GM12878 (cell line): ENCODE results near the gene PITPNM3. TPM values are rescaled to one million over a fixed set of nuclear protein-coding genes. Genes with fewer than 3 reads are reported as not detected.
A peak's percentile ranks its signal among the peaks of the same experiment; 100 is the strongest.

Source experiments
- ATAC-seq: fragments of 200-7000 bp; cut with Tn5 transposase; 3 replicates; pipeline ENCODE4 v1.9.1; 2020; ENCODE audit warnings: mild to moderate bottlenecking, moderate library complexity
- BruUV-seq: library from RNA; stranded (reverse); fragments of 400-500 nt; replicated peaks from 2 replicates; lab custom pipeline; 2021; lab: Mats Ljungman, UMichigan
- CTCF ChIA-PET: fragments of 300-600 bp; sonication (Branson Sonifier 250); formaldehyde crosslinking; extraction: SDS; loops from one replicate; lab custom pipeline; 2021; ENCODE audit warnings: inconsistent platforms; lab: Yijun Ruan, JAX
- POLR2A ChIA-PET: fragments of 350-600 bp; formaldehyde crosslinking; extraction: SDS; loops from one replicate; lab custom pipeline; 2021; ENCODE audit warnings: inconsistent platforms; lab: Charles Lee
- RAD21 ChIA-PET: fragments of 300-600 bp; sonication (Branson Sonifier 250); formaldehyde crosslinking; loops from one replicate; lab custom pipeline; 2023; ENCODE audit warnings: antibody characterized with exemption; ENCODE audit not compliant: unreplicated experiment; lab: Charles Lee
- SMC1A ChIA-PET: fragments of 300-600 bp; sonication (Branson Sonifier 250); formaldehyde crosslinking; loops from one replicate; lab custom pipeline; 2023; ENCODE audit not compliant: unreplicated experiment, uncharacterized antibody; lab: Charles Lee
- DNase-seq: peaks from one replicate; pipeline ENCODE4 v3.0.0-alpha.2; 2011; ENCODE audit warnings: low read depth, low spot score
- FAIRE-seq: peaks from 3 replicates; lab custom pipeline; 2011; peaks lifted over from hg19 to GRCh38; lab: Jason Lieb, UNC
- H2AFZ ChIP-seq: 2 replicates; pipeline ENCODE4 v1.6.0; 2011; ENCODE audit warnings: low read depth, low read length, control low read depth; ENCODE audit not compliant: control insufficient read depth
- H3K27ac ChIP-seq: 2 replicates; pipeline ENCODE4 v1.5.1; 2011; ENCODE audit warnings: control low read depth; ENCODE audit not compliant: control insufficient read depth, insufficient read depth
- H3K27me3 ChIP-seq, 2 experiments: replicated peaks in 1 of 2; 2 replicates each; pipeline versions ENCODE4 v1.6.0 to v1.6.1; 2011; ENCODE audit warnings: low read length in 1 of 2; ENCODE audit not compliant: control insufficient read depth in 2 of 2, insufficient read depth in 2 of 2
- H3K36me3 ChIP-seq, 2 experiments: 2 replicates each; pipeline ENCODE4 v1.5.1; 2011; ENCODE audit warnings: low read length in 1 of 2; ENCODE audit not compliant: control insufficient read depth in 2 of 2, insufficient read depth in 2 of 2
- H3K4me1 ChIP-seq: 2 replicates; pipeline ENCODE4 v1.6.1; 2011; ENCODE audit warnings: mild to moderate bottlenecking, low read length, moderate library complexity, mixed read lengths; ENCODE audit not compliant: control insufficient read depth, insufficient read depth
- H3K4me2 ChIP-seq: 2 replicates; pipeline ENCODE4 v1.6.0; 2011; ENCODE audit warnings: control low read depth; ENCODE audit not compliant: control insufficient read depth, insufficient read depth
- H3K4me3 ChIP-seq: fragments of 200-600 bp; sonication (generic); 2 replicates; pipeline ENCODE4 v1.5.1; 2016
- H3K79me2 ChIP-seq: 2 replicates; pipeline ENCODE4 v1.6.0; 2011; ENCODE audit warnings: low read length; ENCODE audit not compliant: control insufficient read depth, insufficient read depth
- H3K9ac ChIP-seq: 2 replicates; pipeline ENCODE4 v1.8.0; 2011; ENCODE audit warnings: low read length, control low read depth, mixed read lengths; ENCODE audit not compliant: control insufficient read depth, insufficient read depth
- H3K9me3 ChIP-seq: replicated peaks from 3 replicates; pipeline ENCODE4 v1.5.1; 2011; ENCODE audit warnings: mild to moderate bottlenecking, low read length; ENCODE audit not compliant: control insufficient read depth, insufficient read depth
- H4K20me1 ChIP-seq: 2 replicates; pipeline ENCODE4 v1.6.0; 2011; ENCODE audit not compliant: control insufficient read depth, insufficient read depth
- CTCF ChIP-seq, 3 experiments: IDR thresholded peaks in 2 of 3; conservative IDR thresholded peaks in 1 of 3; 2 replicates each; pipeline ENCODE4 v1.5.1; 2011; ENCODE audit warnings: low read depth in 3 of 3, low read length in 3 of 3, mild to moderate bottlenecking in 3 of 3, control low read depth in 2 of 3, moderate library complexity in 2 of 3, inconsistent platforms in 1 of 3, mixed read lengths in 1 of 3; ENCODE audit not compliant: control insufficient read depth in 2 of 3, insufficient read depth in 1 of 3; ENCODE audit errors: extremely low read depth in 1 of 3
- FOXM1 ChIP-seq: IDR thresholded peaks from 2 replicates; pipeline ENCODE4 v1.6.1; 2012; ENCODE audit warnings: low read depth, mild to moderate bottlenecking, inconsistent platforms, low read length, moderate library complexity
- POLR2AphosphoS5 ChIP-seq: IDR thresholded peaks from 2 replicates; pipeline ENCODE4 v1.6.1; 2011; ENCODE audit warnings: mild to moderate bottlenecking, low read length, inconsistent platforms
- ZNF24 ChIP-seq: fragments of 450-650 bp; IDR thresholded peaks from 2 replicates; pipeline ENCODE4 v1.6.1; 2017; ENCODE audit warnings: antibody characterized with exemption, mild to moderate bottlenecking
- WGBS: methylation state at CpG from one replicate; pipeline ENCODE4 v1.1.6; 2016; ENCODE audit warnings: low lambda C conversion rate; ENCODE audit not compliant: insufficient replicate concordance, insufficient coverage; ENCODE audit errors: missing lambda C conversion rate; 5-methylcytosine and 5-hydroxymethylcytosine counted together
- in situ Hi-C: fragments of 300-500 bp; cut with MboI; formaldehyde crosslinking; loops from 9 replicates; pipeline ENCODE4 v1.14.3; 2018; ENCODE audit warnings: mixed read lengths
- intact Hi-C: fragments of 100-400 bp; cut with micrococcal nuclease; formaldehyde crosslinking; loops from one replicate; pipeline ENCODE4 v1.14.2; 2022; ENCODE audit not compliant: unreplicated experiment
- polyA plus RNA-seq, 11 experiments: library from polyadenylated mRNA; depleted of rRNA in 4 of 11; unstranded in 6 of 11; stranded (reverse) in 5 of 11; fragments of >200 nt; fragmentation: Nextera tagmentation in 4 of 11; fragmentation: Illumina TruSeq in 1 of 11; extraction: Ambion mirVana in 4 of 11; extraction: Trizol in 1 of 11; gene quantifications; 1 replicate in 1 of 11; 2 replicates in 10 of 11; pipeline versions ENCODE4 v1.2.1 to v1.2.3, GENCODE V29; 2011 to 2016; ENCODE audit warnings: inconsistent platforms in 2 of 11, missing spikeins in 2 of 11, low read depth in 1 of 11
- total RNA-seq, 4 experiments: library from RNA; depleted of rRNA in 3 of 4; stranded (reverse); fragments of >200 nt in 3 of 4; fragmentation: Illumina TruSeq in 1 of 4; extraction: Trizol in 1 of 4; gene quantifications; 2 replicates each; pipeline versions ENCODE4 v1.2.1 to v1.2.3, GENCODE V29; 2013 to 2021

PITPNM3 gene
- total and polyA plus RNA-seq, 10 of the 15 experiments (the other 5 are each of a cell fraction or from before 2014, with no cell fraction given), result 0.02 to 0.49 (median 0.19) TPM; not detected in 1

GRCh38 chr17:6456914-6457687 is 99.3 kb downstream of the PITPNM3 start:
- TF ChIP-seq POLR2AphosphoS5 (no peak), CTCF (IDR thresholded peaks at IDR 0.05 in 2 of 3, conservative IDR thresholded peaks at IDR 0.05 in 1 of 3; ENCODE audit: control insufficient read depth in 2 of 3, extremely low read depth in 1 of 3, insufficient read depth in 1 of 3, low read depth in 3 of 3, low read length in 3 of 3) (no peak), FOXM1 (no peak), ZNF24 (0 out of 2 replicates have a peak, but pooled peaks have one; percentile 42)
- TF ChIP-seq, all 136 proteins: peak for 1
- Histone ChIP-seq H4K20me1 (no peaks in the 10 kb centered on the region), H3K4me2 (no peak overlapping the region), H3K4me3 (no peak overlapping the region), H3K4me1 (peaks cover 30% of the 10 kb centered on the region), H3K79me2 (no peaks in the 10 kb centered on the region), H3K9me3 (no peaks in the 10 kb centered on the region), H3K27ac (no peak overlapping the region), H3K27me3 (no peaks in the 10 kb centered on the region; a peak in 1 of 4 replicates), H3K9ac (no peak overlapping the region), H2AFZ (no peak overlapping the region), H3K36me3 (no peaks in the 10 kb centered on the region)
- RAD21 ChIA-PET, result no interaction called here
- FAIRE-seq, result no peak
- BruUV-seq, result no TSS peak
- SMC1A ChIA-PET, result no interaction called here
- no peak for DNase-seq
- ATAC-seq, result no peak
- CTCF ChIA-PET, result no interaction called here
- intact Hi-C loops (no loop called here), in situ Hi-C loops (no loop called here)
- 57% methylated on average over 14 of the region's 14 CpGs for WGBS
- POLR2A ChIA-PET, result no interaction called here
